Stimulated activated CD8-positive, alpha-beta memory T cell treated with anti-CD3 and anti-CD28 coated beads, Interleukin-15, amount 100 ng/mL, for 24 hours (primary cell): ENCODE data around the gene ST3GAL4.
"Not testable (repeated sequence)": the region's sequence is repeated elsewhere in the genome, so short reads cannot be mapped to it uniquely, and the experiment has no call there.

ENCODE experiments used
- DNase-seq: peaks from one replicate; pipeline ENCODE4 v3.0.0-alpha.2; 2020; ENCODE audit warnings: low read depth

The ST3GAL4 gene

GRCh38 chr11:126387857-126388256, 32.4 kb downstream of the ST3GAL4 start:
- DNase-seq: no peak

- DNase-seq: no peak
Observed at GRCh38 chr11:126390272-126390867, 34.9 kb downstream of the ST3GAL4 start.

GRCh38 chr11:126391286-126391954, 35.9 kb downstream of the ST3GAL4 start:
- DNase-seq: no peak

GRCh38 chr11:126391970-126392632, 36.6 kb downstream of the ST3GAL4 start:
- DNase-seq: no peak

GRCh38 chr11:126392633-126393013, 37.1 kb downstream of the ST3GAL4 start:
- DNase-seq: no peak

- DNase-seq: no peak
Observed at GRCh38 chr11:126393143-126393542, 37.7 kb downstream of the ST3GAL4 start.

- no peak for DNase-seq
Observed at GRCh38 chr11:126394036-126394435, 38.5 kb downstream of the ST3GAL4 start.

GRCh38 chr11:126394634-126395072, 39.2 kb downstream of the ST3GAL4 start:
- not testable (repeated sequence) for DNase-seq

- DNase-seq: not testable (repeated sequence)
Observed at GRCh38 chr11:126395784-126396183, 40.3 kb downstream of the ST3GAL4 start.

GRCh38 chr11:126396266-126396665, 40.8 kb downstream of the ST3GAL4 start:
- not testable (repeated sequence) for DNase-seq

- DNase-seq: no peak
Observed at GRCh38 chr11:126396965-126397364, 41.5 kb downstream of the ST3GAL4 start.

GRCh38 chr11:126398296-126398695, 42.8 kb downstream of the ST3GAL4 start:
- DNase-seq: no peak

- DNase-seq: no peak
Observed at GRCh38 chr11:126398721-126399120, 43.2 kb downstream of the ST3GAL4 start.

- no peak for DNase-seq
Observed at GRCh38 chr11:126400019-126400418, 44.5 kb downstream of the ST3GAL4 start.

GRCh38 chr11:126400479-126400878, 45.0 kb downstream of the ST3GAL4 start:
- DNase-seq: no peak

- DNase-seq: no peak
Observed at GRCh38 chr11:126403022-126403581, 47.6 kb downstream of the ST3GAL4 start.

- DNase-seq: no peak
Observed at GRCh38 chr11:126403658-126404057, 48.2 kb downstream of the ST3GAL4 start.

- DNase-seq: no peak
Observed at GRCh38 chr11:126404367-126404766, 48.9 kb downstream of the ST3GAL4 start.

- DNase-seq: no peak
Observed at GRCh38 chr11:126405374-126405773, 49.9 kb downstream of the ST3GAL4 start.

GRCh38 chr11:126405906-126406305, 50.4 kb downstream of the ST3GAL4 start:
- no peak for DNase-seq

GRCh38 chr11:126406368-126406767, 50.9 kb downstream of the ST3GAL4 start:
- no peak for DNase-seq

GRCh38 chr11:126407101-126407521, 51.6 kb downstream of the ST3GAL4 start:
- no peak for DNase-seq
